Measurements from ENCODE around the gene FTCD. TPM values are rescaled to one million over a fixed set of nuclear protein-coding genes. Genes with fewer than 3 reads are reported as not detected.

FTCD gene
- polyA plus RNA-seq, 1 experiment = 0.06 TPM

DNA sequence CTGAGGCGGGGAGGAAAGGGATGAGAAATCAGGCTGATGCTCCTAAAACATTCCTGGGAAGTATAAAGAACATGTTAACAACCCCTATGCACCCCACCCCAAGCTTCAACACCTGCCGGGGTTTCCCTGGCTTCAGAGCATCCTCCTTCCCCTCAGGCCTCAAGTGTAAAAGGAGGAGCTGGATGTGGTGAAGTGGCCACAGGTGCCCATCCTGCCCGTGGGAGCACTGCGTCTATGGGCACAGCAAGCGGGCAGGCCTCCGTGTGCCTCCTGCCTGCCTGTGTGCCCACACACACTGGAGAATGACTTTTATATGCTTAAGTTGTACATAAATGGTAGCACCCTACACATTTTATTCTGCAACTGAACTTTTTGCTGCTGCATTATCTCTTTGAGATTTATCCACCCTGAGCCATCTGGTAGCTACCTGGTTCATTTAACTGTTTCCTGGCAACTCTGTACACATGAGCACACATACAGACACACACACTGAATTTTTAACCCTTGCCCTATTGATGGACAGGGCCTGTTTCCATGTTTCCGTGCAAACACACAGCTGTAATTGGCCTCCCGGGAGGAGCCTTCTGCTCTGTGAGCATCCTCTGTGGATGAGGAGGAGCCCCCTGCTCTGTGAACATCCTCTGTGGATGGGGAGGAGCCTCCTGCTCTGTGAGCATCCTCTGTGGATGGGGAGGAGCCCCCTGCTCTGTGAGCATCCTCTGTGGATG is 13.4 kb upstream of the FTCD start:
- no peak for TF ChIP-seq CTCF (IDR thresholded peaks at IDR 0.05; ENCODE audit: insufficient read depth, low read depth, low read length)
- ChIA-PET CTCF (interaction anchor here (0.7 kb wide), 1 partner anchor 177 kb away, joined by 3 read pairs; no protein-coding TSS in a partner anchor), POLR2A (no interaction called here)
- H3K36me3 ChIP-seq (ENCODE audit: control insufficient read depth, insufficient read depth, low read length) = no peaks in the 10 kb centered on the region
- H3K27me3 ChIP-seq (ENCODE audit: control insufficient read depth, insufficient read depth, low read length) = no peaks in the 10 kb centered on the region; the same call in 1 of the 2 replicates
- no peak overlapping the region for H3K4me3 ChIP-seq (ENCODE audit: low read depth, low read length)
- DNase-seq (ENCODE audit: low read depth) = no peak

GRCh38 chr21:46168238-46168637 is 12.9 kb upstream of the FTCD start:
- ChIA-PET POLR2A (no interaction called here), CTCF (interaction anchor here (0.7 kb wide), 1 partner anchor 177 kb away, joined by 3 read pairs; no protein-coding TSS in a partner anchor)
- H3K36me3 ChIP-seq (ENCODE audit: control insufficient read depth, insufficient read depth, low read length) = no peaks in the 10 kb centered on the region

GRCh38 chr21:46165098-46165497 is 9.7 kb upstream of the FTCD start:
- Histone ChIP-seq H3K27me3 (ENCODE audit: control insufficient read depth, insufficient read depth, low read length) (no peaks in the 10 kb centered on the region; the same call in 1 of the 2 replicates), H3K4me3 (ENCODE audit: low read depth, low read length) (no peak overlapping the region), H3K36me3 (ENCODE audit: control insufficient read depth, insufficient read depth, low read length) (no peaks in the 10 kb centered on the region)
- no peak for DNase-seq (ENCODE audit: low read depth)
- ChIA-PET CTCF (no interaction called here), POLR2A (no interaction called here)
- TF ChIP-seq CTCF (IDR thresholded peaks at IDR 0.05; ENCODE audit: insufficient read depth, low read depth, low read length) = no peak

More at GRCh38 chr21:46168238-46168637, 12.9 kb upstream of the FTCD start:
- no peak for DNase-seq (ENCODE audit: low read depth)
- Histone ChIP-seq H3K27me3 (ENCODE audit: control insufficient read depth, insufficient read depth, low read length) (no peaks in the 10 kb centered on the region; the same call in 1 of the 2 replicates), H3K4me3 (ENCODE audit: low read depth, low read length) (no peak overlapping the region)
- TF ChIP-seq CTCF (IDR thresholded peaks at IDR 0.05; ENCODE audit: insufficient read depth, low read depth, low read length) = no peak

GRCh38 chr21:46163380-46163779 is 8.0 kb upstream of the FTCD start:
- Histone ChIP-seq H3K4me3 (ENCODE audit: low read depth, low read length) (no peak overlapping the region), H3K27me3 (ENCODE audit: control insufficient read depth, insufficient read depth, low read length) (no peaks in the 10 kb centered on the region; the same call in 1 of the 2 replicates), H3K36me3 (ENCODE audit: control insufficient read depth, insufficient read depth, low read length) (no peaks in the 10 kb centered on the region)
- DNase-seq (ENCODE audit: low read depth) = no peak
- POLR2A ChIA-PET = no interaction called here
- TF ChIP-seq CTCF (IDR thresholded peaks at IDR 0.05; ENCODE audit: insufficient read depth, low read depth, low read length) = no peak
- CTCF ChIA-PET = no interaction called here

DNA sequence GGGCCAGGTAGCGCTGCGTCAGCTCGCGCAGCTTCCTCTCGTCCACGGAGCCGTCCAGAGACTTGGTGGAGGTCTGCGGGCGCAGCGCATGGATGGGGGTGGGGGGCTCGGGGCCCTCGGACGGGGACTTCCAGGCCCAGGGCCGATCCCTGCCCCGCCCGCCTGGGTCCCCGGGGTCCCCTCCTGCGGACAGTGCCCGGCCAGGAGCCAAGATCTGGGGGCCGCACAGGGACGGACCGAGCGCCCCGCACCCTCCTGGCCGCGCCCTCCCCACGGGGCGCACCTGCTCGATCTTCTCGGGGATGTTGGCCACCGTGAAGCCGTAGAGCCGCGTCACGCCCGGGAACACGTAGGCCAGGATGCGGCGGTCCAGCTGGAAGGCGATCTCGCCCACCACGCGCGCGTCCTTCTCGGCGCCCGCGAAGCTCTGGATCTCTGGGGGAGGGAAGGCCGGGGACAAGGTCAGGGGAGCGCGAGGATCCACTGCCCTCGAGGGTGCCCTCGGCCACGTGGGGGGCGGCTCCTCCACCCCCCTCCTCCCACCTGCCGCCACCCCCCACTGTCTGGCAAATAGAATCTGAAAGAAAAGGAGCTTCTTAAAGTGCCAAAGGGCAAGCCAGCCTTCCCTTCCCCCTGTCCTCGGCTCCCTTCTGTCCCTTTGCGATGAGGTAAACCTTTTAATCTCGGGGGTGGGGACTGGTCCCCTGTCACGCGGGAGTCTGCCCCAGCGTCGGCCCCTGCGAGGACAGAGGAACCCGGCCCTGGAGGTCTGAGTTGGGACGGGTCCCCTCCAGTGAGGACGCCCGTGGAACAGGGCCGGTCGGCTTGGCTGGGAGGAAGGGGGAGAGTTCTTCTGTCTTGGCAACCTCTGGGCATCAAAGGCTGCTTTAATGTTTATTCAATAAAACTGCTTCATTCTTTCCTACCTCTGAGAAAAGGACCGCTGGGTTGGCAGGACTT is 6.5 kb upstream of the FTCD start:
- no peaks in the 10 kb centered on the region; the same call in 1 of the 2 replicates for H3K27me3 ChIP-seq (ENCODE audit: control insufficient read depth, insufficient read depth, low read length)
- no peak for TF ChIP-seq CTCF (IDR thresholded peaks at IDR 0.05; ENCODE audit: insufficient read depth, low read depth, low read length)
- POLR2A ChIA-PET = no interaction called here
- DNase-seq (ENCODE audit: low read depth) = no peak
- CTCF ChIA-PET = no interaction called here
- no peaks in the 10 kb centered on the region; the same call in 1 of the 2 replicates for H3K36me3 ChIP-seq (ENCODE audit: control insufficient read depth, insufficient read depth, low read length)
- H3K4me3 ChIP-seq (ENCODE audit: low read depth, low read length) = no peak overlapping the region

All from BJ (cell line).